GM12874 (cell line): Measurements from ENCODE around the gene RALA.

Source experiments
- TF ChIP-seq, protein P1 (sequence below): IDR thresholded peaks from 2 replicates; pipeline ENCODE4 v1.5.1; 2011; ENCODE audit warnings: low read depth, mild to moderate bottlenecking, control low read depth, low read length, moderate library complexity; ENCODE audit not compliant: insufficient read depth

RALA gene

DNA sequence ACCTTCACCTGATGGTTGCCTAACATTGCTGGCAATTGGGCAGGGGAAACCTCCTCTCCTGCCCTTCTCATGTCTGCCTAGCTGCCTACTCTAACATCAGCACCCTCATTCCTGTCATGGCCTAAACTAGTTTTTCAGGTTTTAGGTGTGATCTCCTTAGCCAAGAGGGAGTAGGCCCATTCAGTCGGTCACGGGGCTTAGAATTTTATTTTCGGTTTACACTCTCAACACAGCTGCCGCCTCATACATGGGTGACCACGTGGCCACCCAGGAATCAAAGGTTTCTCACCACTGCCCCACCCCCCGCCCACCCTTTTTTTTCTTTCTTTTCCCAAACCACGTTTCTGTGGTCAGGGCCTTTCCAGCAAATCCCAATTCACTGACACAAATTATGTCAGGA lies 97.2 kb downstream of the RALA start:
- TF ChIP-seq, protein P1, sequence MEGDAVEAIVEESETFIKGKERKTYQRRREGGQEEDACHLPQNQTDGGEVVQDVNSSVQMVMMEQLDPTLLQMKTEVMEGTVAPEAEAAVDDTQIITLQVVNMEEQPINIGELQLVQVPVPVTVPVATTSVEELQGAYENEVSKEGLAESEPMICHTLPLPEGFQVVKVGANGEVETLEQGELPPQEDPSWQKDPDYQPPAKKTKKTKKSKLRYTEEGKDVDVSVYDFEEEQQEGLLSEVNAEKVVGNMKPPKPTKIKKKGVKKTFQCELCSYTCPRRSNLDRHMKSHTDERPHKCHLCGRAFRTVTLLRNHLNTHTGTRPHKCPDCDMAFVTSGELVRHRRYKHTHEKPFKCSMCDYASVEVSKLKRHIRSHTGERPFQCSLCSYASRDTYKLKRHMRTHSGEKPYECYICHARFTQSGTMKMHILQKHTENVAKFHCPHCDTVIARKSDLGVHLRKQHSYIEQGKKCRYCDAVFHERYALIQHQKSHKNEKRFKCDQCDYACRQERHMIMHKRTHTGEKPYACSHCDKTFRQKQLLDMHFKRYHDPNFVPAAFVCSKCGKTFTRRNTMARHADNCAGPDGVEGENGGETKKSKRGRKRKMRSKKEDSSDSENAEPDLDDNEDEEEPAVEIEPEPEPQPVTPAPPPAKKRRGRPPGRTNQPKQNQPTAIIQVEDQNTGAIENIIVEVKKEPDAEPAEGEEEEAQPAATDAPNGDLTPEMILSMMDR = no peak

DNA sequence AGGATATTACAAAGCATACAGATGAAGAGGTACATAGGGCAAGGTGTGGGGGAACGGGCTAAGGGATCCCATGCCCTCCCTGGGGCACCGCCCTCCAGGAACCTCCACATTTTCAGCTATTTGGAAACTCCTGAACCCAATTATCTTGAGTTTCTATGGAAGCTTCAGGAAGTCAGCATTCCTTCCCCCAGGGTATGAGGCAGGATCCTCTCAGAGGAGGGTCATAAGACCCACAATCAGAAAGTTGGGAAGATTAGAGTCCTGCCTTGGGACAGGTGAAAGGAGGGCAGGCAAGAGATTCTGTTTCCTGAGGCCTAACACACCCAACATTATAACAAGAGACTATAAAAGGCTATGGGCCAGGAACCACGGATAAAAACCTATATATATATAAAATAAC lies 98.0 kb downstream of the RALA start:
- TF ChIP-seq, protein P1 = no peak

DNA sequence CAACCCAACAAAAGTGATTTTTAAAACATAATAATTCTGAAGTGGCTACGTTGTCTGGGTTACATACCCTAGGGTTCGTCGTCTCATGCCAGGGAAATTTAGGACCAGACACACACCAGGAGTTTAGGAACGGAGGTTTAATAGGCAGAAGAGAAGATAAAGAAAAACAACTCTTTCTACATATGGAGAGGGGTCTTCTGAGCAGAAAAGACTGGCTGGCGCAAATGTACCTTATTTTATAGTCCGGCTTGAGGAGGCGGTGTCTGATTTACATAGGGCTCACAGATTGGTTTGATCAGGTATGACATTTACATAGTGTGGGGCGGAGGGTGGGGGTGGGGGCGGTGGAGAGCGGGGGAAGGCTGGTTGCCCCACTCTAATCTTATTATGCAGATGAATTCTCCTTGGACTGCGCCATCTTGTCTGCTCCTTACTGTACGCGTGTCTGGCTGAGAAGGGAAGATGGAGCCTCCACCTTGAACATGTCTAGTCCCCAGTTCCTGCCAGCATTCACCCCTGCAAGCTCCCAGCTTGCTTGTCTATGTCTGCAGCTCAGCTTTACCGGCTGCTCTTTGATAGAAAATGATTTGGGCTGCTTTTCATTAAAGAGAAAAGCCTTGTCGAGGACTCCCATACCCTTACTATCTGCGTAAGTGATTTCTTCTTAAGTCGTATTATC lies 98.7 kb downstream of the RALA start:
- TF ChIP-seq, protein P1 = no peak

DNA sequence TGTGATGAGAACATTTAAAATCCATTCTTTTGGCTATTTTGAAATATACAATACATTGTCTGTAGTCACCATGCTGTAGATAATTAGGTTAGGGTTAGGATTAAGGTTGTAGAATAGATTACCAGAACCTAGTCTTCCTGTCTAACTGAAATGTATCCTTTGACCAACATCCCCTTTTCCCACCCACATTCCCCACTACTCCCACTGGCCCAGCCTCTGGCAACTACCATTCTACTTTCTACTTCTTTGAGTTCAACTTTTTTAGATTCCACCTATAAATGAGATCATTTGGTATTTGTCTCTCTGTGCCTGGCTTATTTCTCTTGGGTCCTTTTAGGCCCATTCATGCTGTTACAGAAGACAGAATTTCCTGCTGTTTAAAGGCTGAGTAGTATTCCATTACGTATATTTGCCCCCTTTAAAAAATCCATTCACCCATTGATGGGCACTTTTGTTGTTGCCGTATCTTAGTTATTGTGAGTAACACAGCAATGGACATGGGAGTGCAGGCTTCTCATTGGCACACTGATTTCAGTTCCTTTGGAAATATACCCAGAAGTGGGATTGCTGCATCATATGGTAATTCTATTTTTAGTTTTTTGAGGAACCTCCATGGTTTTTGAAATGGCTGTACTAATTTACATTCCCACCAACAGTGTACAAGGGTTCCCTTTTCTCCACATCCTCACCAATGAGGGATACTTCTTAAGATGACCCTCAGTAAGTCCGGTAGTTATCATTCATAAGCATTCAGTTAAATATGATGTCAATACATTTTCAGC lies 104.0 kb downstream of the RALA start:
- TF ChIP-seq, protein P1 = no peak

DNA sequence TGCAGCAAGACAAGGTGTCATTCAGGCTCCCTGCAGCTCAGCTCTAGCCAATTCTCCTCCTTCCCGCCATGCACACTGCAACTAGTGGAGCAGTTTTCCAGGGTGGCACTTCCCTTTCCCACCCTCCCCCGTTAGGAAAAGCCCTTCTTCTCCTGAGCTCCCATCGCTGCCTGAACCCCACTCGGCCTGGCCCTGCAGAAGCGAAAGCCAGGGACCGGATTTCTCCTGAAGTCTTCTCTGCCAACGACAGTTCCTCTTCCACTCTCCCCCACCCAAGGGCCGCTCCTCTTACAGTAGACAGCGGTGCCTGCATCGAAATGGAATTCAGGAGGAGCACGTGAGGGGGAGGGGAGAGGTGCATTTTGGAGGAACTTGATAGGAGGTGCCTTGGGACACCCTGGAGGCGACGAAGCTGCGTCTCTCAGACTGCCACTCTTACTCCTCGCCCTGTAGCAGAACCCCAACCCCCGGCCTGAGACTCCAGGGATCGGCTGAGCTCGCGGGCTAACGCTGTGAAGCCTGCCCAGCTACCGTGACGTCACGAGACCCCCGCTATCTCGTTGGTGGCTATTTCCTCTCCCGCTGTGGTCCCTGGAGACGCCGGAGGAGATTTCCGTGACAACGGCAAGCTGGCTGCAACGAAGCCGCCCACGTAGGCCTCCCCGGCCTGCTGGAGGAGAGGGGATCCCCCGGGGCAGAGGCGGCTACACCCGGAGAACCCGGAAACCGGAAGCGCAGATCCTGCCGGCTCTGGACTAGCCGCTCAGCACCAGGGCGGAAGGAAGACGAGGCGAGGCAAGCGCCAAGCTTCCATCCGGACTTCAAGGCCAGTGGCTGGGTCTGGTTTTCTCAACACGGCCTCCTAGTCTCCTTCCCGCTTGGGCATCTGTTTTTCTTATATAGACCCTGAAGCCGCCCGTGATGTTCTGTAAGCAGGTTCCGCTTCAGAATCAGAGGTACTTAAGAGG lies 109.7 kb downstream of the RALA start:
- TF ChIP-seq, protein P1 = no peak

DNA sequence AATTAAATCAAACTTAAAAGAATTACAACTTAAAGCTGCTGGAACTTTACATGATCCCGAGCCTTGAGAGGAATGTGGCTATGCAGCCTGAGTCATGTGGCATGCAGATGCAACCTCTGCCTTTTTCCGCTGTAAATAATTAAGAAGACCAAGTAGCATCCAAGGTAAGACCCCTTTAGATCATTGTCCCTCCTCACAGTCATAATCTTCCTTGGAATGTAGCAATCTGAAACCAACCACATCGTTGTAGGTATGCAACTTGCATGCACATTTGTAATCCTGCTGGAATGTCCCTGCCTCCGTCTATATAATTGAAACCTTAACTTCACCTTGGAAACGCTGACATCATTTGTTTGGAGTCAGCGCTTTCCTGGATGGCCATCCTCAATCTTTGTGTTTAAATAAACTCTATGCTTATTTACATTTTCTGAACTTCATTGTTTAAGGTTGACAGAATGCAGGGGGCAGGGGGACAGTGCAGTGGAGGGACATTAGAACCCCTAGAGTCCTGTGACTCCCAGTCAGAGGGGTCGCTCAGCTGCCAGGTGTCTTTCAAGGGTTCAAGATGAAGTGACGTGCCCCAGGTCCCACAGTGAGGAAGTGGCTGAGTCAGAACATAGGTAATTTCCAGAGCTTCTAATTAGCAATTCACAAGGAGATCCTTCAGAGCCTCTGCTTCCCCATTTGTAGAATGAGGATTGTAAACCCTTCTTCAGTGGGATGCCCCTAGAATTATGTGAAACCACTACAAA lies 110.7 kb downstream of the RALA start:
- TF ChIP-seq, protein P1 = no peak
